ENCODE measurements around the gene TMCC2. TPM values are rescaled to one million over a fixed set of nuclear protein-coding genes. Genes with fewer than 3 reads are reported as not detected.

The TMCC2 gene
- total RNA-seq, 1 donor from 2014 or later: 6.8 TPM

DNA sequence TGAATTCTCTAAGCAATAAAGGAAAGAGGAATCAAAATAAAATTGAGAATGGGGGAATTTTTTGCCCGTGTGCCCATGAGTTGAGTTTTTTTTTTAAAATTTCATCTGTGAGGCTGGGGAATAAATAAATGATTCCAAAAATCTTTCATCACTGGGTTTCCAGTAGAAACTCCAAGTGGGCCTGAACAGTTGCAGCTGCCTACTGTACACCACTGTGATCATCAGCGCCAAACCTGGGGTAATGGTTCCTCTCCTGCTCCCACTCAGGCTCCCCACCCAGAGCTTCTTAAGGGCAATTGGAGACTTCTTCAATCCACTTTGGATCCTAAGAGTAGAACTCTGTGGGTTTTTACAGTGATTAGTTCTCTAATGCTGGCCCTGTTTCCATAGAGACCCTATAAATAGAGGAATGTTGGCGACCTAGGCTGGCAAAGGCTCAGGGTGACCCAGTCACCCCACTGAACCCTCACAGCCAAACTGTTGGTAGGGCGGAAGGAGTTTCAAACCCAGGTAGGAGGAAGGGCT is 9.3 kb downstream of the TMCC2 start:
- TF ChIP-seq, protein P1, sequence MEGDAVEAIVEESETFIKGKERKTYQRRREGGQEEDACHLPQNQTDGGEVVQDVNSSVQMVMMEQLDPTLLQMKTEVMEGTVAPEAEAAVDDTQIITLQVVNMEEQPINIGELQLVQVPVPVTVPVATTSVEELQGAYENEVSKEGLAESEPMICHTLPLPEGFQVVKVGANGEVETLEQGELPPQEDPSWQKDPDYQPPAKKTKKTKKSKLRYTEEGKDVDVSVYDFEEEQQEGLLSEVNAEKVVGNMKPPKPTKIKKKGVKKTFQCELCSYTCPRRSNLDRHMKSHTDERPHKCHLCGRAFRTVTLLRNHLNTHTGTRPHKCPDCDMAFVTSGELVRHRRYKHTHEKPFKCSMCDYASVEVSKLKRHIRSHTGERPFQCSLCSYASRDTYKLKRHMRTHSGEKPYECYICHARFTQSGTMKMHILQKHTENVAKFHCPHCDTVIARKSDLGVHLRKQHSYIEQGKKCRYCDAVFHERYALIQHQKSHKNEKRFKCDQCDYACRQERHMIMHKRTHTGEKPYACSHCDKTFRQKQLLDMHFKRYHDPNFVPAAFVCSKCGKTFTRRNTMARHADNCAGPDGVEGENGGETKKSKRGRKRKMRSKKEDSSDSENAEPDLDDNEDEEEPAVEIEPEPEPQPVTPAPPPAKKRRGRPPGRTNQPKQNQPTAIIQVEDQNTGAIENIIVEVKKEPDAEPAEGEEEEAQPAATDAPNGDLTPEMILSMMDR (IDR thresholded peaks at IDR 0.05; ENCODE audit: unreplicated experiment): no peak
- Mint-ChIP-seq H3K27ac (no peak overlapping the region), H3K4me1 (no peaks in the 10 kb centered on the region), H3K9me3 (no peaks in the 10 kb centered on the region), H3K36me3 (peaks cover under 1% of the 10 kb centered on the region), H3K4me3 (no peak overlapping the region), H3K27me3 (ENCODE audit: low read depth) (no peaks in the 10 kb centered on the region)
- no peak for DNase-seq (ENCODE audit: low spot score in 2 of 2, unreplicated experiment in 2 of 2)

DNA sequence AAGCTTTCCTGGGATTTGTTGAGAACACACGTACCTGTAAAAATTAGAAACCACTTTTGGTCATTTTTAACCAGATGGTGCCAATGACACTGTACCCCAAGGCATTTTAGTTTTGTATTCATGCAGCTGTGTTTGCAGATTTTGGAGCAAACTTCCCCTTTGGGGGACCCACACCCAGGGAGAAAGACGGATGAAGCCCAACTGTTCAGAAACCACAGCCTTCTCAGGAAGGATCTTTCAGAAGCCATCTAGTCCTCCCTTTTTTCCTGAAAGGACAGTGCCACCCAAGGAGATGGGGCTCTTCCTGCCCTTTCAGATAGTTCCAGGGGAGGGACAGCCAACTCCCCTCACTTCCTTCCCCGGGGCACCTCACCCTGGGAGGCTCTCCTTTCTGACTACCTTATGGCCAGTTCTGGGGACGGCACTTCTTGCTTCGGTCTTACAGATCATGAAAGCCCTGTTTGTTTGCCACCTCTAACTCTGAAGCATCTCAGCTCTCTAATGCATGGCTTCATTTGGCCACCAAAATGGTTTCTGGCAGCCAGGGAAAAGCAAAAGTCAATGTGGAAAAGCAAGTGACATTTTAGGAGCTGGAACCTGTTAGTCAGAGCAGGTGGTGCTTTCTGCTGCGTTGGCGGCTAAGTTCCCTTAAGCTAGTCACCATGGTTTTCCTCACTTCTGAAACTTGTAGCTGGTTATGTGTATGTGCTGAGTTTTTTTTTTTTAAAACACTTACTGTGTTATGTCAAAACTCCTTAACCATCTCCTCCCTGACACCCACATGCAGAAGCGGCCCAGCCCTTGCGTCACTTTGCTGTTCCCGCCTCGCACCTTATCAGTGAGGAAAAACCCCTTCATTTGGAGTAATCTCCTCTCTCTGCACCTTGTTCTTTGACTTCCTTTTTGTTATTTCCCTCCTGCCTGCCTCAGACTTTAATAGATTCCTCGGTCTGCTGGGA is 10.1 kb downstream of the TMCC2 start:
- no peaks in the 10 kb centered on the region for H3K9me3 Mint-ChIP-seq
- no peaks in the 10 kb centered on the region for H3K4me1 Mint-ChIP-seq
- no peaks in the 10 kb centered on the region for H3K27me3 Mint-ChIP-seq (ENCODE audit: low read depth)
- no peak overlapping the region for H3K27ac Mint-ChIP-seq
- DNase-seq (ENCODE audit: low spot score in 2 of 2, unreplicated experiment in 2 of 2): no peak
- H3K36me3 Mint-ChIP-seq: peaks cover 8% of the 10 kb centered on the region
- H3K4me3 Mint-ChIP-seq: no peak overlapping the region
- TF ChIP-seq, protein P1 (IDR thresholded peaks at IDR 0.05; ENCODE audit: unreplicated experiment): no peak

DNA sequence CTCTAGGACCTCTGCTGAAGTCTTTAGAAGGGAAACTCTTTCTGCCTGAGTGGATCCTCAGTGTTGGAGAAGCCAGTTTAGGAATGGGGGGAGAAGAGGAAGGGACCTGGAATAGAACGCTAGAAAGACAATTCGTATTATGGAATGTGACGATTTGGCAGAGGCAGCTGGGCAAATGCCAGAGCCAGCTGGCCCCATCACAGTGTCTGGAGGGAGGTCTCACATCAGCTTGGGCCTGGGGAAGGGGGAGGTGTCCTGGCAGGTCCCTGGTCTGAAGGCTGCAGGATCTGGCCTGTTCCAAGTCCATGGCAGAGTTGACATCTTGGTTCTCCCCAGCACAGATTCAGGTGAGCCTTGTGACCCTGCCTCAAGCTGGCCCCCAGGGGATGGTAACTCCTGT is 11.3 kb downstream of the TMCC2 start:
- no peaks in the 10 kb centered on the region for H3K27me3 Mint-ChIP-seq (ENCODE audit: low read depth)
- no peak overlapping the region for H3K4me3 Mint-ChIP-seq
- H3K27ac Mint-ChIP-seq: no peak overlapping the region
- DNase-seq (ENCODE audit: low spot score in 2 of 2, unreplicated experiment in 2 of 2): no peak
- TF ChIP-seq, protein P1 (IDR thresholded peaks at IDR 0.05; ENCODE audit: unreplicated experiment): no peak
- H3K9me3 Mint-ChIP-seq: no peaks in the 10 kb centered on the region
- peaks cover 8% of the 10 kb centered on the region for H3K36me3 Mint-ChIP-seq
- no peaks in the 10 kb centered on the region for H3K4me1 Mint-ChIP-seq

DNA sequence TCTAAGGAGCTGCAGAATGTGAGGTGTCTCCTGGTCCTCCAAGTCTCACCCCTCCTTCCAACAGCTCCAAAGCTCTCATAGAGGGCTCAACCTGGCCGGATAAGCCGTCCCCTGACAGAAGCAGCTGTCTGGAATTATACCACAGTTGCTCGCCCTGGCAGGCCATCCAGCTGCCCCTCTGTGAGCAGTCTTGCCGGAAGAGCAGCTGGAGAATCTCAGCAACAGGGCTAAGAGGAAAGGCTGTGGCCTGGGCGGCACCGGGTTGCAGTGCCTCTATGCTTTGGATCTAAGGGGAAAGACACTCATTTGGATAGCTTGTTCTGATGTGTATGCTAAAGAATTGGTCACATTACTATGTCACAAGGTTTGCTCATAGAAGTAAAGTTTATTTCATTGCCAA is 12.4 kb downstream of the TMCC2 start:
- Mint-ChIP-seq H3K4me1 (no peaks in the 10 kb centered on the region), H3K27ac (no peak overlapping the region), H3K9me3 (no peaks in the 10 kb centered on the region), H3K4me3 (no peak overlapping the region), H3K36me3 (peaks cover 8% of the 10 kb centered on the region), H3K27me3 (ENCODE audit: low read depth) (no peaks in the 10 kb centered on the region)
- TF ChIP-seq, protein P1 (IDR thresholded peaks at IDR 0.05; ENCODE audit: unreplicated experiment): no peak
- no peak for DNase-seq (ENCODE audit: low spot score in 2 of 2, unreplicated experiment in 2 of 2)

DNA sequence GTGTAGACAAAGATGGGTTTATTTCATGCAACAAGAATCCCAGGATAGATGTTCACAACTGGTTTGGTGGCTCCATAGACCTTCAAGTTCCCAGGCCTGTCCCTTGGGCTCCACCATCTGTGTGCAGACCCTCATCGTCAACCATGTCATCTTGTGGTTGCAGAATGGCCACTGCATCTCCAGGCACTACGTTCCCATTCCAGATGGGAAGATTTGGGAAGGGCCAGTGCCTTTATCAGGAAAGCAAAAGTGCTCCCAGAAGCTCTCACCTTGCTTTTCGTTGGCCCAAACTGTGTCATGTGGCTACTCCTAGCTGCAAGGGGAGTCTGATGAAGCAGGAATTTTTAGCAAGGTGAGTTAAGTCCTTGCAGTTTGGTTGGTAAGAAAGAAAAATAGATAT is 12.8 kb downstream of the TMCC2 start:
- Mint-ChIP-seq H3K27me3 (ENCODE audit: low read depth) (no peaks in the 10 kb centered on the region), H3K4me1 (no peaks in the 10 kb centered on the region), H3K9me3 (no peaks in the 10 kb centered on the region), H3K27ac (no peak overlapping the region), H3K4me3 (no peak overlapping the region), H3K36me3 (peaks cover 8% of the 10 kb centered on the region)
- TF ChIP-seq, protein P1 (IDR thresholded peaks at IDR 0.05; ENCODE audit: unreplicated experiment): no peak
- no peak for DNase-seq (ENCODE audit: low spot score in 2 of 2, unreplicated experiment in 2 of 2)
